ENCODE measurements around the gene CROCC.

Gene CROCC

DNA sequence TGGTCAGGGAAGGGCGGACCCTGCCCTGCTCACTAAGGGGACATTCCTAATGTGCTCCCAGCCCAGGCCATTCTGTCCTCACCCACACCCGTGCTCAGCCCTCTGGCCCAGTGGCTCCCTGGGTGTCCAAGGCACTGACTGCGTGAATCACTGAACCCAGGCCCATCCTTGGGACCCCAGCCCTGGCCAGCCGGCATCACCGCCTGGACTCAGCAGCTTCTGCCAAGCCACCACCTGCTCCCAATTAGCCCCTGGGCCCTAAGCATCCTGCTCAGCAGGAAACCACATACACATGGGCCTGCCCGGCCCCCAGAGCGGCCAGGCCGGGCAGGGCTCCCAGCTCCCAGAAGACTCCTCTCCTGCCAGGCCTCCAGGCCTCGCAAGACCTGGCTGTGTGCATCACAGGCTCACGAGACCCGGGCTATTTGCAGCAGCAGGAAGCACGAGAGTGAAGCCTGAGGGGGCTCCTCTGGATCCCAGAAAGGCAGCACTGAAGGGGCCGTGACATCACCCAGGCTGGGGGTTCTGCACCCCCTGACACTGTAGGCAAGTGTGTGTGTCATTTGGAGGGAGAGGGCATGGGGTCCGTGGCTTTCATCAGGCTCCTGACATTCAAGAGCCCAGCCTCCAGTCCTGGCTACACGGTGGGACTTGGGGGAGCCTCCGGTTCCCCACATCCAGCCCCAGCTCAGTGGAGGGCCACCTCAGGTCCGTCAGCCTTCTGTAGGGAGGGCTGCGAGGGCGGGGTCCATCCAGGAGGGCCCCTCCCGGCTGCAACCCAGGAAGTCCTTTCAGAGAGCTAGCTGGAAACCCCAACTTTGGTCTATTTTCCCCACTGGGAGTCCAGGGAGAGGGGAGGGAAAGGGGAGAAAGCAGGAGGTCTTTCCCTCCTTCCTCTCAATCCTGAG lies 57.1 kb downstream of the CROCC start:
- TF ChIP-seq, protein P1, sequence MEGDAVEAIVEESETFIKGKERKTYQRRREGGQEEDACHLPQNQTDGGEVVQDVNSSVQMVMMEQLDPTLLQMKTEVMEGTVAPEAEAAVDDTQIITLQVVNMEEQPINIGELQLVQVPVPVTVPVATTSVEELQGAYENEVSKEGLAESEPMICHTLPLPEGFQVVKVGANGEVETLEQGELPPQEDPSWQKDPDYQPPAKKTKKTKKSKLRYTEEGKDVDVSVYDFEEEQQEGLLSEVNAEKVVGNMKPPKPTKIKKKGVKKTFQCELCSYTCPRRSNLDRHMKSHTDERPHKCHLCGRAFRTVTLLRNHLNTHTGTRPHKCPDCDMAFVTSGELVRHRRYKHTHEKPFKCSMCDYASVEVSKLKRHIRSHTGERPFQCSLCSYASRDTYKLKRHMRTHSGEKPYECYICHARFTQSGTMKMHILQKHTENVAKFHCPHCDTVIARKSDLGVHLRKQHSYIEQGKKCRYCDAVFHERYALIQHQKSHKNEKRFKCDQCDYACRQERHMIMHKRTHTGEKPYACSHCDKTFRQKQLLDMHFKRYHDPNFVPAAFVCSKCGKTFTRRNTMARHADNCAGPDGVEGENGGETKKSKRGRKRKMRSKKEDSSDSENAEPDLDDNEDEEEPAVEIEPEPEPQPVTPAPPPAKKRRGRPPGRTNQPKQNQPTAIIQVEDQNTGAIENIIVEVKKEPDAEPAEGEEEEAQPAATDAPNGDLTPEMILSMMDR (IDR thresholded peaks at IDR 0.05; ENCODE audit: borderline replicate concordance, control extremely low read depth, extremely low read depth, insufficient read depth, missing control alignments): no peak
- in situ Hi-C loops (cut with MboI; ENCODE audit: low sequenced_read_pairs, unreplicated experiment): no loop called here
- DNase-seq (ENCODE audit: low spot score): no peak

DNA sequence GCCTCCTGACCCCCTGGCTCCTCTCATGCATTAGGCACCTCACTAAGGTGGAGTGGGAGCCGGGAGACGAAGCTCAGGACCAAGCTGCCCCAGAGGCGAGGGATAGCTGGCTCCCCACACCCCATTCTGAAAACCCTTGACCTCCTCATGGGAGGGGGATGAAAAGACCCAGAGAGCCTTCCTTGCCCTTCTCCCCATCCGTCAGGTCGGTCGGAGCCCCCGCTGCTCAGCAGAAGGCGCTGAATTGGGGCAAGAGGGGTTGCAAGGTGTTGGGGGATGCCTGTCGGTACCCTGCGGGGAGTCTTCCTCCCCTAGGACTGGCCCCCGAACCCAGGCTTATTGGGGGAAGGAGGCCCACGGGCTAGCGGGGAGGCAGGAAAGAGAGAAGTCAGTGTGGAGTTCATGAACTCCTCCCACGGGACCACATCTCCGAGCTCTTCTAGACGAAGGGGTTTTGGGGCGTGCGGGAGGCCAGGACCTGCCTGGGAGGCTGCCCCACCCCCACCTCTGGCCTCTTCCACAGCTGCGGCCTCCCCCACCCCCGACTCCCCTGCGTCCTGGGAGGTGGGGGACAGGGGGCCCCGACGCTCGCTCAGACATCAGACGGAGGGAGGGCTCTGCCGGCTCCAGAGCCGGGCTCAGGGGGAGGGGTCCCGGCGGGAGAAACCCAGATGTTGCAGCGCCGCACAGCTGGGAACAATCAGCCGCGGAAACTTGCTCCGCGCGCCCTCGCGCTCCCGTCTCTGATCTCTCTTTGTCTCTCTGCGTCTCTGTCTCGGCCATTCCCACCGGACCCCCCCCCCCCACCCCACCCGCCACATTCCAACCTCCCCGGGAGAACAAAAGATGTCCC lies 58.0 kb downstream of the CROCC start:
- in situ Hi-C loops (cut with MboI; ENCODE audit: low sequenced_read_pairs, unreplicated experiment): no loop called here
- DNase-seq (ENCODE audit: low spot score): no peak
- TF ChIP-seq, protein P1 (IDR thresholded peaks at IDR 0.05; ENCODE audit: borderline replicate concordance, control extremely low read depth, extremely low read depth, insufficient read depth, missing control alignments): no peak

DNA sequence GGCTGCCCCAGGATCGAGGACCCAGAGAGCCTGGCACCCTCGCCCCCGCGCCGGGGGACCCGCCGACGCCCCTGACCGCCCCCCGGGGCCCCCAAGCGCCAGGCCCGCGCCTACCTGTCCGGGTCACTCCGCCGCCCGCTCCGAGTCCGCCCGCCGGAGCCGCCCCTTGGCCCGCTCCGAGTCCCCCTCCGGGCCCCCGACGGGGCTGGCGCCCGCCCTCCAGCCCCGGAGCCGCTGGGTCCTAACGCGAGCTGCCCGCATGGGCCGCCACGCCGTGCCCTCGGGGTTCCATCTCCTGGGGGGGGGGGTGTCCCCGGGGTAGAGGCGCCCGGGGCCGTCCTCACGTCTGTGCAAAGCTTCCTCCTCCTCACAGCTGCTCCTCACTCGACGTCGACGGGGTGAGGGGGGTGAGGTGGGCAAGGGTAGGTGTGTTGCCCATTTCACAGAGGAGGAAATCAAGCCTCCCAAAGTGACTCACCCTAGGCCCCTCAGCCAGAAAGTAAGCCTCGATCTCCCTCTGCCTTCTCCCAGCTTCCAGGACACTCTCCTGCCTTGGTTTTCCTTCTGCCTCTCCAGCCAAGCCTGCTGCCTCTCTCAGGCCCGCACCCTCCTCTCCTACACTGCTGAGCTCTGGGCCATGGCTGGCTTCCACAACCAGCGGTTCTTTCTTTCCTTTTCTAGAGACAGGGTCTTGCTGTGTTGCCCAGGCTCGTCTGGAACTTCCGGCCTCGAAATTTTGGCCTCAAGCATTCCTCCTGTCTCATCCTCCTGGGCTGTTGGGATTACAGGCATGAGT lies 58.9 kb downstream of the CROCC start, which contains the start of gene MFAP2:
Gene MFAP2, minus strand, starts transcription at position 148 of the 796 bp plus-strand sequence. CDS start 2,347 bp downstream, outside the sequence.
- no peak for DNase-seq (ENCODE audit: low spot score)
- in situ Hi-C loops (cut with MboI; ENCODE audit: low sequenced_read_pairs, unreplicated experiment): no loop called here
- TF ChIP-seq, protein P1 (IDR thresholded peaks at IDR 0.05; ENCODE audit: borderline replicate concordance, control extremely low read depth, extremely low read depth, insufficient read depth, missing control alignments): no peak

DNA sequence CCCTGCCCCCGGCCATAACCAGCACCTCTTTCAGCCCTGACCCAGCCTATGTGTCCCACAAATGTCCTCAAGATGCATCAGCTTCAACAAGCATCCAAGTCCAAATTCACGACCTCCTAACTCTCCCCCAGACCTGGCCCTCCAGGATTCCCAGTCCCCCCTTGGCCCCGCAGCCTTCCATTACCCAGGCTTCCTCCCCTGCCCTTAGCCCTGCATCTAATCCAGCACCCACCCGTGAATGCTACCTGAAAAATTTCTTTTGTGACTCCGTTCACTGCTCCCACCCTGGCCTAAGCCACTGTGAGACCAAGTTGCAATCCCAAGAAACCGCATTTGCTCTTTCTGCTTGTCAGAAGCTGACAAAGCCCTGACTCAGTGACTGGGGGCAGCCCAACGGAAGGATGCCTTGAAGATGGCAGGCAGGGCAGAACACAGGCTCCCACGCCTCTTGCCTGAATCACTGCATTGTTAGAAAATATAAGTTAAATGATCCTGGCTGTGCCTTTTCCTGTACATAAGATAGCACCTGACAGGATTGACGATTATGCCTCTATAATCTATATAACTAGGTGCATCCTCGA lies 59.6 kb downstream of the CROCC start:
- in situ Hi-C loops (cut with MboI; ENCODE audit: low sequenced_read_pairs, unreplicated experiment): no loop called here
- TF ChIP-seq, protein P1 (IDR thresholded peaks at IDR 0.05; ENCODE audit: borderline replicate concordance, control extremely low read depth, extremely low read depth, insufficient read depth, missing control alignments): no peak
- DNase-seq (ENCODE audit: low spot score): no peak

DNA sequence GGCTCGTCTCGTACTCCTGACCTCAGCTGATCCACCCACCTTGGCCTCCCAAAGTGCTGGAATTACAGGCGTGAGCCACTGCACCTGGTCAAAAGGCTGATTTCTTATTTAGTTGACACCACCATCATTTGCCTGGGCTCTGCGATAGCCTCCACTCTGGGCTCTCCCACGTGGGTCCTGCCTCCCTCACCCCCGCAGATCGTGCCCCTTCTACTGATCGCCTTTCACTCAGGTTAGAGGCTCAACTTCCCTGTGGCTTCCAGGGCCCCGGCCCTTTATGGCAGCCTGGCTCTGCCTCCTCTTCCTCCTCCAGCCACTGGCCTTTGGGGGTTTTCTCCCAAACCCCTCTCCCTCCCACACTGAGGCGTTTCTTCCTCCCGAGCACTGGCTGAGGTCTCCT lies 61.2 kb downstream of the CROCC start:
- DNase-seq (ENCODE audit: low spot score): no peak
- in situ Hi-C loops (cut with MboI; ENCODE audit: low sequenced_read_pairs, unreplicated experiment): no loop called here

More for the DNA sequence above, 61.2 kb downstream of the CROCC start:
- TF ChIP-seq, protein P1 (IDR thresholded peaks at IDR 0.05; ENCODE audit: borderline replicate concordance, control extremely low read depth, extremely low read depth, insufficient read depth, missing control alignments): no peak

Measured in GM13976 (cell line).